Tibial nerve (tissue), 4 donors: ENCODE results near the gene PXN.

Experiments
- CTCF ChIP-seq, 5 experiments: fragments of 200-600 bp in 3 of 5; fragments of 450-650 bp in 2 of 5; sonication (generic) in 3 of 5; IDR thresholded peaks; one replicate each; pipeline ENCODE4 v1.5.1; 2016 to 2019; ENCODE audit warnings: antibody characterized with exemption in 5 of 5, mild to moderate bottlenecking in 3 of 5, moderate library complexity in 2 of 5
- EP300 ChIP-seq, 2 donors: sonication (generic); formaldehyde crosslinking; IDR thresholded peaks; one replicate each; pipeline ENCODE4 v1.6.1; 2017; ENCODE audit warnings: antibody characterized with exemption in 2 of 2, mild to moderate bottlenecking in 1 of 2
- POLR2A ChIP-seq, 2 donors: fragments of 450-650 bp; IDR thresholded peaks; one replicate each; pipeline ENCODE4 v1.6.1; 2017; ENCODE audit warnings: antibody characterized with exemption in 2 of 2, mild to moderate bottlenecking in 2 of 2, moderate library complexity in 2 of 2

DNA sequence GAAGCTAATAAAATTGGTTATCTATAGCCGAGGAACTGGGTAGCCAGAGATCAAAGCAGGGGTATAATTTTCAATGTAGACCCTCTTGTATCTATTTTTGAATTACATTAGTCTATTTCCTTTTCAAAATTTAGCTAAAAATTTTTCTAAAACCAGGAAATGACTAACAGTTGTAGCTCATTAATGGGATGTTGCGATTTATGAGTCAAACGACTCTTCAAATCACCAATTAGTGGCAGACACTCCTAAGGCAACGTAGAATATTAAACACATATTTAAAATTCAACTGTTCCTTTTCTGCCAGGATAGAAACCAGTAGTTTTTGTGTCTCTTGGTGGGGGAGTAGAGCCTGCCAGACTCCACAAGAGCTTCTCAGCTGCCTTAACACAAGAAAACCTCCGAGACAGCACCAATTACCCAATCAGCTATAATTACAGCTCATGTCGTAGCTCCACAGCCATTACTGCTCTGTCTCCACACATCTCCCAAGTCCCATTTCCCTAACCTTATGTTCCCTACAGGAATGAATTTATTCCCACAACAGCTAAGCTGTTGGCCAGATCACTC lies 97.9 kb downstream of the PXN start:
- TF ChIP-seq CTCF (IDR thresholded peaks at IDR 0.05) = no peak
- TF ChIP-seq EP300 (IDR thresholded peaks at IDR 0.05) = no peak
- no peak for TF ChIP-seq POLR2A (IDR thresholded peaks at IDR 0.05)
